Breast epithelium (tissue), 4 donors: ENCODE measurements around the gene CNPY4. TPM values are rescaled to one million over a fixed set of nuclear protein-coding genes. Genes with fewer than 3 reads are reported as not detected.
A peak's percentile ranks its signal among the peaks of the same experiment; 100 is the strongest.

Experiments
- DNase-seq, 2 donors: peaks; one replicate each; pipeline ENCODE4 v3.0.0-alpha.2; 2019; ENCODE audit warnings: low spot score in 2 of 2
- H3K27ac ChIP-seq, 2 donors: fragments of 200-600 bp; sonication (generic) in 1 of 2; one replicate each; pipeline ENCODE4 v1.5.1; 2016 to 2019; ENCODE audit warnings: mild to moderate bottlenecking in 1 of 2
- H3K27me3 ChIP-seq, 2 donors: fragments of 200-600 bp; sonication (generic) in 1 of 2; one replicate each; pipeline versions ENCODE4 v1.5.1 to v1.6.0; 2017 to 2019; ENCODE audit warnings: control low read depth in 1 of 2, mild to moderate bottlenecking in 1 of 2
- H3K36me3 ChIP-seq: fragments of 200-600 bp; one replicate; pipeline ENCODE4 v1.5.1; 2019
- H3K4me1 ChIP-seq, 2 donors: fragments of 200-600 bp; sonication (generic); one replicate each; pipeline ENCODE4 v1.5.1; 2016 to 2019; ENCODE audit warnings: control low read depth in 1 of 2
- H3K4me3 ChIP-seq, 3 donors: fragments of 200-600 bp; sonication (generic); 1 replicate in 2 of 3; 2 replicates in 1 of 3; pipeline ENCODE4 v1.5.1; 2016 to 2019; ENCODE audit warnings: mild to moderate bottlenecking in 3 of 3, moderate library complexity in 2 of 3
- H3K9me3 ChIP-seq, 2 donors: fragments of 200-600 bp; sonication (generic) in 1 of 2; one replicate each; pipeline ENCODE4 v1.5.1; 2016 to 2019; ENCODE audit warnings: control low read depth in 1 of 2
- POLR2A ChIP-seq: fragments of 450-650 bp; IDR thresholded peaks from one replicate; pipeline ENCODE4 v1.6.1; 2016; ENCODE audit warnings: antibody characterized with exemption, mild to moderate bottlenecking, moderate library complexity
- POLR2AphosphoS5 ChIP-seq, 3 donors: sonication (generic); formaldehyde crosslinking; IDR thresholded peaks; one replicate each; pipeline ENCODE4 v1.6.1; 2017; ENCODE audit warnings: antibody characterized with exemption in 3 of 3
- intact Hi-C: fragments of 100-400 bp; cut with DNase I; formaldehyde crosslinking; loops from one replicate; pipeline ENCODE4 v1.15.1; 2023; ENCODE audit warnings: low total_unique reads
- total RNA-seq, 3 donors: library from RNA; depleted of rRNA; stranded (reverse); fragments of >200 nt; gene quantifications; one replicate each; pipeline ENCODE4 v1.1.0, GENCODE V29; 2016
- TF ChIP-seq, protein P1 (sequence below), 3 donors: fragments of 450-650 bp; IDR thresholded peaks; one replicate each; pipeline ENCODE4 v1.5.1; 2016 to 2017; ENCODE audit warnings: antibody characterized with exemption in 3 of 3, mild to moderate bottlenecking in 3 of 3, moderate library complexity in 3 of 3

The CNPY4 gene
- total RNA-seq, 3 donors from 2014 or later: 7.2 to 11.8 (median 11.3) TPM

DNA sequence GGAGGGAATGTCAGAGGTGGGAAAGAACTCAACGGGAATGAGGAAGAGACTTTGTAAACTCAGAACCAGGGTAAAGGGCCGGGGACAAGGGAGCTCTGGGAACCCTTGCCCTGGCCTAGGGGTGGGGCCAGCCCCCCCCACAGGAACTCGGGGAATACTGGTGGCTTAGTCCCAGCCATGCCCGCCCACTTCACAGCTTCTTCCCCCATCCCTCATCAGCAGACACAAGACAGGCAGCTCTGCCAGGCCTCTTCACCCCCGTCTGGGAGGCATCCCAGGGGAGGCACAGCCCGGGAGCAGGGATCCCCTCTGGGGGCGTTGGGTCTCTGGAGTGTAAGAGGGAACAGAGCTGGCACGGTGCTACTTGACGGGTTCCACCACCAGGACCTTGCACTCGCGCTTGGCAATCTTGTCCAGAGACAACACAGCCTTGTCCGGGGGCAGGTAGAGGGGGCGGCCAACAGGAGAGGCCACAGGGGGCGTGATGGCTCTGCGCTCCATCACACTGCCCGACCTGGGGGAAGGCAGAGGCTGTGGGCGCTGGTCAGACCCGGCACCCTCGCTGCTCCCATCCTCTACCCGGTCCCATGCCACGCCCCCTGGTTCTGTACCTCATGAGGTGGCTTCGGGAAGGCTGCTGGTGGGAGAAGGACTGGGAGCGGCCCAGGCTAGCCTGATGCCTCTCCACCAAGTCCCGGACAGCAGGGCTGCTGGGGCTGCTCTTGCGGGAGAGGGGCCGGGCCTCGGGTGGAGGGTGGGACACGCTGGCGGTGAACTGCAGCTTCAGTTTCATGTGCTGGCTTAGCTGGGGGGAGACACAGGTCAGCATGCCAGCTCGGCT lies 35.4 kb downstream of the CNPY4 start:
- H3K27ac ChIP-seq: peak overlapping the region; percentile 25
- no peaks in the 10 kb centered on the region for H3K36me3 ChIP-seq
- TF ChIP-seq POLR2AphosphoS5 (IDR thresholded peaks at IDR 0.05): no peak
- TF ChIP-seq, protein P1, sequence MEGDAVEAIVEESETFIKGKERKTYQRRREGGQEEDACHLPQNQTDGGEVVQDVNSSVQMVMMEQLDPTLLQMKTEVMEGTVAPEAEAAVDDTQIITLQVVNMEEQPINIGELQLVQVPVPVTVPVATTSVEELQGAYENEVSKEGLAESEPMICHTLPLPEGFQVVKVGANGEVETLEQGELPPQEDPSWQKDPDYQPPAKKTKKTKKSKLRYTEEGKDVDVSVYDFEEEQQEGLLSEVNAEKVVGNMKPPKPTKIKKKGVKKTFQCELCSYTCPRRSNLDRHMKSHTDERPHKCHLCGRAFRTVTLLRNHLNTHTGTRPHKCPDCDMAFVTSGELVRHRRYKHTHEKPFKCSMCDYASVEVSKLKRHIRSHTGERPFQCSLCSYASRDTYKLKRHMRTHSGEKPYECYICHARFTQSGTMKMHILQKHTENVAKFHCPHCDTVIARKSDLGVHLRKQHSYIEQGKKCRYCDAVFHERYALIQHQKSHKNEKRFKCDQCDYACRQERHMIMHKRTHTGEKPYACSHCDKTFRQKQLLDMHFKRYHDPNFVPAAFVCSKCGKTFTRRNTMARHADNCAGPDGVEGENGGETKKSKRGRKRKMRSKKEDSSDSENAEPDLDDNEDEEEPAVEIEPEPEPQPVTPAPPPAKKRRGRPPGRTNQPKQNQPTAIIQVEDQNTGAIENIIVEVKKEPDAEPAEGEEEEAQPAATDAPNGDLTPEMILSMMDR (IDR thresholded peaks at IDR 0.05): no peak
- no peak for TF ChIP-seq POLR2A
- no peak overlapping the region for H3K4me3 ChIP-seq
- no peaks in the 10 kb centered on the region for H3K27me3 ChIP-seq
- peaks cover 9 to 13% of the 10 kb centered on the region in 2 donors for H3K4me1 ChIP-seq
- DNase-seq: no peak
- intact Hi-C loops: no loop called here
- H3K9me3 ChIP-seq: no peaks in the 10 kb centered on the region

DNA sequence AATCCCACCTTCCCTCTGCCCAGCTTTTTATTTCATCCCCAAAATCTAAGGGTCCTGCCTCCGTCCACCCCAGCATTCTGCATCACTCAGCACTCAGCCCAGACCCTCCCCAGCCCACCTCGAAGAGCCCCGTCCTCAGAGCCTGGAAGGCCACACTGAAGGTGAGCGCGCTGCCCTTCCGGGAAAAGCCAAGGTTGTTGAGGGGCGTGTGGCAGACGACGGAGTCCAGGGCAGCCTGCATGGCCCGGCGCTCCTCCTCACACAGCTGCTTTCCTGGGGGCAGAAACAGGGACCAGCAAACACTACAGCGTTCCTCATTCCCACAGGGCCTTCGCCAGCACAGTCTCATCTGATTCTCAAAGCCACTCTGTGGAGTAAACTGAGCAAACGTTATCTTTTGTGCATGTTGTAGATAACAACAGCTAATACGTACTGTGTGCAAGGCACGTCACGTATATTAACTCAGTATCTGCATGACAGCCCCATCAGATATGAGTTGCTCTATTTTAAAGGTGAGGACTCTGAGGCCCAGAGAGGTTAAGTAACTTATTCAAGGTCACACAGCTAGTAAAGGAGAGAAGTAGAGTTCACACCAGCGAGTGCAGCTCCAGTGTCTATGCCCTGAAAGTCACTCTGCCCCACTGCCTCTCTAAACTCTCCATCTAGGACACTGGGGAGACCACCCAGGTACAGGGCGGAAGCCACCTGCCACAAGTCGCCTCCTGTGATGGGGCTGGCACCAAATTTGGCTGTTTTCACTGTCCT lies 36.3 kb downstream of the CNPY4 start:
- Histone ChIP-seq H3K27me3 (no peaks in the 10 kb centered on the region), H3K36me3 (no peaks in the 10 kb centered on the region), H3K27ac (no peak overlapping the region), H3K4me1 (peaks cover 6 to 12% of the 10 kb centered on the region in 2 donors), H3K4me3 (no peak overlapping the region), H3K9me3 (no peaks in the 10 kb centered on the region)
- DNase-seq: no peak
- no peak for TF ChIP-seq POLR2A
- no peak for TF ChIP-seq POLR2AphosphoS5 (IDR thresholded peaks at IDR 0.05)
- TF ChIP-seq, protein P1 (IDR thresholded peaks at IDR 0.05): no peak
- intact Hi-C loops: no loop called here

DNA sequence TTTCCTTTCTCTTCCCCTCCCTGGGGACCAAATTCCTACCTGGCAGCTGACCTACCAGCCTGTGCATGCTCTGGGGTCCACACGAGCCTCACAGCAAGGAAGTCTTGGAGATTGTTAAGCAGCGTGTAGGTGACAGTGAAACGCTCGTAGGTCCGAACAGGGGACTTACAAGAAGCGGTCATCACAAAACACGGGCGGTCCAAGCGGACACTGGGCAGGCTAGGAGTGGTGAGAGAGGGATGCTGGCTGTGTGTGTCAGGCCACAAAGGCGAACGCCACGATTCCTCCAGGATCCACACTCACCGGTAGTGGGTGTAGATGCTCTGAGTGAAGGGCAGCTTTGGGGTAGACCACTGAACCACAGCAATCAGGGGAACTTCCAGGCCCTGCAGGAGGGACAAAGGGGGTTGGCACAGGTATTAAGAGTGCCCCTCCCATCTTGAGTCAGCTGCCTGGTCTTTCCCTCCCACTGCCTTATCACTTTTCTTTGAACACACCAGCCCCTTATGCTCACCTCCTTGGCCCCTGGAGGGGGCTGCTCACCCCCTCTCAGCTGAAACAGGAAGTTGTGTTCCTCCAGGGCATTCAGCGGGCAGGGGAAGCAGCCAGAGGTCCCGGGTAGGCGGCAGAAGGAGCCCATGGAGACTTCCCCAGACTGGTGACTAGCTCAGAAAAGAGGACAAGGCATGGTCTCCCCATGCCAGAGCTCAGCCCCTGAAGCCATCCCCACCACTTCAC lies 37.1 kb downstream of the CNPY4 start:
- no peak for DNase-seq

DNA sequence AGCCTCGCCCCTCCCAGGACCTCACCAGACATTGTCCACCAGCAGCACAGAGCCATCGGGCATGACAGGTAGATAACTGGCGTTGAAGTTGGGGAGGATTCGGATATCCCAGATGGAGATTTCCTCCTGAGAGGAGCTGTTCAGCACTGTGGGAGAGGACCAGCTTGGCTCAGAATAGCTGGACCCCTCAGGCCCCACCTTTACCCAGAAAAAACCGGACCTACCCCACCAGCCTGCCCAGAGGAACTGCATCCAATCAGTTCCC lies 37.6 kb downstream of the CNPY4 start:
- intact Hi-C loops: no loop called here
- Histone ChIP-seq H3K4me3 (peak overlapping the region in 2 of 3 donors; percentile 85 to 99), H3K27ac (peak overlapping the region; percentile 76 to 86), H3K36me3 (no peaks in the 10 kb centered on the region), H3K9me3 (no peaks in the 10 kb centered on the region), H3K27me3 (no peaks in the 10 kb centered on the region), H3K4me1 (peaks cover 6 to 12% of the 10 kb centered on the region in 2 donors)
- DNase-seq: no peak
- no peak for TF ChIP-seq POLR2AphosphoS5 (IDR thresholded peaks at IDR 0.05)
- TF ChIP-seq, protein P1 (IDR thresholded peaks at IDR 0.05): no peak
- TF ChIP-seq POLR2A: no peak

More for the DNA sequence above, 37.1 kb downstream of the CNPY4 start:
- no peaks in the 10 kb centered on the region for H3K27me3 ChIP-seq
- H3K4me1 ChIP-seq: peaks cover 6 to 12% of the 10 kb centered on the region in 2 donors
- H3K4me3 ChIP-seq: no peak overlapping the region
- intact Hi-C loops: no loop called here
- TF ChIP-seq, protein P1 (IDR thresholded peaks at IDR 0.05): no peak
- TF ChIP-seq POLR2AphosphoS5 (IDR thresholded peaks at IDR 0.05) (no peak), POLR2A (no peak)
- no peaks in the 10 kb centered on the region for H3K9me3 ChIP-seq
- no peaks in the 10 kb centered on the region for H3K36me3 ChIP-seq
- H3K27ac ChIP-seq: peak overlapping the region; percentile 76 to 86
